Naive B cell (primary cell): Measurements from ENCODE around the gene NSG1. TPM values are rescaled to one million over a fixed set of nuclear protein-coding genes. Genes with fewer than 3 reads are reported as not detected.

Source experiments
- ATAC-seq, 2 donors: fragments of 150-1000 bp; cut with Tn5 transposase; 2 replicates each; pipeline ENCODE4 v1.10.0; 2021; ENCODE audit warnings: low read depth in 2 of 2, mild to moderate bottlenecking in 2 of 2, moderate library complexity in 2 of 2
- DNase-seq: peaks from one replicate; pipeline ENCODE4 v3.0.0; 2022
- H3K27ac Mint-ChIP-seq, 6 donors: one replicate each; pipeline ENCODE4 v1.8.0; 2020 to 2022; ENCODE audit warnings: mild to moderate bottlenecking in 6 of 6, mixed read lengths in 6 of 6, moderate library complexity in 5 of 6, inconsistent platforms in 2 of 6
- H3K27me3 Mint-ChIP-seq, 3 donors: one replicate each; pipeline ENCODE4 v1.8.0; 2021 to 2022; ENCODE audit warnings: mixed read lengths in 3 of 3, mild to moderate bottlenecking in 1 of 3
- H3K36me3 Mint-ChIP-seq, 2 donors: one replicate each; pipeline ENCODE4 v1.8.0; 2020 to 2022; ENCODE audit warnings: mixed read lengths in 2 of 2, inconsistent platforms in 1 of 2, mild to moderate bottlenecking in 1 of 2
- H3K4me1 Mint-ChIP-seq, 3 donors: one replicate each; pipeline ENCODE4 v1.8.0; 2020 to 2022; ENCODE audit warnings: mixed read lengths in 3 of 3, inconsistent platforms in 1 of 3, mild to moderate bottlenecking in 1 of 3, moderate library complexity in 1 of 3
- H3K4me3 Mint-ChIP-seq, 8 donors: one replicate each; pipeline ENCODE4 v1.8.0; 2020 to 2022; ENCODE audit warnings: mild to moderate bottlenecking in 8 of 8, mixed read lengths in 8 of 8, moderate library complexity in 8 of 8, inconsistent platforms in 2 of 8
- H3K9me3 Mint-ChIP-seq, 7 donors: one replicate each; pipeline ENCODE4 v1.8.0; 2020 to 2022; ENCODE audit warnings: mixed read lengths in 7 of 7, mild to moderate bottlenecking in 5 of 7, inconsistent platforms in 2 of 7, moderate library complexity in 1 of 7
- polyA plus RNA-seq, 6 donors: library from polyadenylated mRNA; unstranded; fragments of 300-500 nt; fragmentation: Illumina TruSeq; gene quantifications; one replicate each; pipeline ENCODE4 v1.2.3, GENCODE V29; 2021; ENCODE audit warnings: low read depth in 6 of 6

The NSG1 gene
- polyA plus RNA-seq, 6 donors from 2014 or later = 0.10 to 0.14 TPM; not detected in 4

DNA sequence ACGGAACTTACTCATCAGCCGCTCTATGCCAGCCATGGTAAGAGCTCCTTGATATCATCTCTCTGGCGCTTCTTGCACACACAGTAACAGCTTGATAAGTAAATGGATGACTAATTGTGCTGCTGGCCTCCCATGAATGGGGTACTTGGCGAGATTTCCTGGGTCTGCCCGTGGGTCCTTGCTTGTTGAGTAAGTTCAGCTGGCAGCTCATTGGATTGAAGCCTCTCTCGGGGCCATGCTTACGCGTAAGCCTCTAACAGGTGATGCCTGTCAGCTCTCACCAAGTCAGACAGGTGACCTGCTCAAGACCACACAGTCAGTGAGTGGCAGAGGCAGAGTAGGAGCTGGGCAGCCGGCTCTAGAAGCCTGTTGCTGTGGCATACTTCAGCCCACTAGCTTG is 7.7 kb downstream of the NSG1 start:
- Mint-ChIP-seq H3K36me3 (no peaks in the 10 kb centered on the region), H3K9me3 (peaks cover 0 to 19% (median 2%) of the 10 kb centered on the region in 7 donors), H3K4me3 (no peak overlapping the region), H3K27ac (no peak overlapping the region), H3K27me3 (peaks cover 32 to 73% (median 61%) of the 10 kb centered on the region in 3 donors), H3K4me1 (peaks cover 2 to 9% (median 6%) of the 10 kb centered on the region in 3 donors)
- no peak for ATAC-seq
- DNase-seq = no peak

DNA sequence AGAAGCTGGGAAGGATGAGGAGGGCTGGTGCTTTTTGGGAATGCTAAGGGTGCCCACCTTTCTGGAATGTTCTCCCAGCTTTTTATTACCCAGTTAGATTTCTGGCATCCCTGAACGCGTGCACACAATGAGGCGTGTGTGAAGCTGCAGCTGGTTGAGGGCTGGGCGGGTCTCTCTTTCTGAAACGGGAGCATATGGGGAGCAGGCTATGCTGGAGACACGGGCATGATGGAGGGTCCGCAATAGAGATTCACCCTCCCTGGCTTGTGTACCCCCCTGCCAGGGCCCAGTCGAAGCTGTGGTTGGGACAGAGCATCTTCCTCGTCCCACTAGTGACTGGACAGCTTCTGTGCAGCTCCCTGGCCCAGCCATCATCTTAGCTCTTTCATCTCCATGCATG is 8.5 kb downstream of the NSG1 start:
- Mint-ChIP-seq H3K4me3 (peak overlapping the region in 1 of 8 donors; percentile 16), H3K27ac (peak overlapping the region in 1 of 6 donors; percentile 59), H3K4me1 (peaks cover 2 to 9% (median 6%) of the 10 kb centered on the region in 3 donors), H3K36me3 (no peaks in the 10 kb centered on the region), H3K9me3 (peaks cover 0 to 22% (median 4%) of the 10 kb centered on the region in 7 donors), H3K27me3 (peaks cover 32 to 73% (median 54%) of the 10 kb centered on the region in 3 donors)
- ATAC-seq (no peak), DNase-seq (no peak)

DNA sequence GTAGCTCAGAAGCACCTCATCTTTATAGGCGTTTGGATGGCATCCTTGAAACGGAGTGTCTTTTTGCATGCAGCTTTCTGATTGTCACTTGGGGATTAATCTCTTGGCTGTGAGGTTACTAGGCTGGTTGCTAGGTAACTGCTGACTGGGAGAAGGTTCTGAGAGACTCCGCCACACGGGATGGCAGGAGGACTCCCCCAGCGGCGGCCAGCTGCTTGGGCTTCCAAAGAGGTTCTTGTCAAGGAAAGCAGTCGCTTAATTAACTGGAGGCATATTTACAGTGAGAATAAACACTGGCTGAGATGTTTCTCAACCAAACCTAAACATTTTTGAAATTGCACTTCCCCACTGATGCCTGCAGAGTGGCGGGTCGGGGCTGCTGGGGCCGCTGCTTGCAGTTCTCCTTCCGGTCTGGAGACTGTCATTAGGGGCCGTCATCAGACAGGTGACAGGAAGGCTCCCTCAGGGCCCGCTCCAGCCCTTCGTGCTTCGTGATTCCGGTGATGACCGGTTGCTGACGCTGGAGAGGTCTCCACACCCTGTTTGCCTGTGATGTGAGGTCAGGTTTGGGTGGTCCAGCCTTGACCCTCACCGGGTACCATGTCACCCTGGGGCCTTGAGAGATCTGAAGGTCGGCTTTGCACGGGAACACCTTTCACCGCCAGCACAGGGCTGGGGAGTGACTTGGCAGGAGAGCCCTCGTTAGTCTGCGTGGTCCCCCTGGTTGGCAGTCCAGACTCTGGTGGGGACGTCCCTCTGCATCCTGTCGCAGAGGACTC is 9.1 kb downstream of the NSG1 start:
- Mint-ChIP-seq H3K36me3 (no peaks in the 10 kb centered on the region), H3K4me1 (peaks cover 2 to 9% (median 6%) of the 10 kb centered on the region in 3 donors), H3K27ac (peak overlapping the region in 2 of 6 donors; percentile 59 to 83), H3K27me3 (peaks cover 31 to 67% (median 48%) of the 10 kb centered on the region in 3 donors), H3K4me3 (peak overlapping the region in 4 of 8 donors; percentile 12 to 65 (median 38)), H3K9me3 (peaks cover 0 to 25% (median 4%) of the 10 kb centered on the region in 7 donors)
- peak; percentile 43 to 61 for ATAC-seq
- DNase-seq = peak; percentile 9

DNA sequence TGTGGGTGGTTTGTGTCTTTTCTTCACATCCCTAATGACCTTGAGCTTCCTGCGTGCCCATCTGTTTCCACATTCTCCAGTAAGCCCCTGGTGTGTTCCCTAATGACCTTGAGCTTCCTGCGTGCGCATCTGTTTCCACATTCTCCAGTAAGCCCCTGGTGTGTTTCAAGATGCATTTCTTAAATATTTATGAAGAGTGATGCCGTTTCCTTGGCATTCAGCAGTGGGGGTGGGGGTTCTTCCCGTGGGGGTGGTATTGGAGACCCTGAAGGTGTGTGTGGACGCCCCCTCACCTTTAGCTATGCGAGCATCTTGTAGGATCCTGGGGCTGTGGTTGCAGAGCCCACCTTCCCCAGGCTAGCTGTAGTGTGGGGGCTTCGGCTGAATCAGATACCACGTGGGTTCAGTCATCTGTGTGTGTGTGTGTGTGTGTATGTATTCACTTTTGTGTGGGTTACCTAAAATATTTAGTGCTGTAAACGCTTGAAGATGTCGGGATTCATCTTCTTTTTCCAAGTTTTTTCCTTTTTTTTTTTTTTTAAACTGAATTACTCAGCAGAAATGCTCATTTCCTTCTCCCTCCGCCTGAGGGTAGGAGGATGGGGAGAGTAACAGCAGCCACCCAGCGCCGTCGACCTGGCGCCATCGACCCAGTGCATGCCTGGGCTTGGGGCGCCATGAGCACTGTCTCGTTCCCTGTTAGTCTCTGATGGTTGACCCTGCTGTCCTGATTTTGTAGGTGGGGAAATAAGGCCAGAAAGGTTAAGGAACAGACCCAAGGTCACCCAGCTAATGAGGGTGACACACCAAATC is 9.9 kb downstream of the NSG1 start:
- Mint-ChIP-seq H3K4me1 (peaks cover 2 to 9% (median 6%) of the 10 kb centered on the region in 3 donors), H3K36me3 (no peaks in the 10 kb centered on the region), H3K4me3 (peak overlapping the region in 3 of 8 donors; percentile 12 to 65 (median 48)), H3K27ac (peak overlapping the region in 1 of 6 donors; percentile 52), H3K9me3 (peaks cover 0 to 25% (median 4%) of the 10 kb centered on the region in 7 donors), H3K27me3 (peaks cover 23 to 68% (median 44%) of the 10 kb centered on the region in 3 donors)
- DNase-seq = no peak
- ATAC-seq = no peak

DNA sequence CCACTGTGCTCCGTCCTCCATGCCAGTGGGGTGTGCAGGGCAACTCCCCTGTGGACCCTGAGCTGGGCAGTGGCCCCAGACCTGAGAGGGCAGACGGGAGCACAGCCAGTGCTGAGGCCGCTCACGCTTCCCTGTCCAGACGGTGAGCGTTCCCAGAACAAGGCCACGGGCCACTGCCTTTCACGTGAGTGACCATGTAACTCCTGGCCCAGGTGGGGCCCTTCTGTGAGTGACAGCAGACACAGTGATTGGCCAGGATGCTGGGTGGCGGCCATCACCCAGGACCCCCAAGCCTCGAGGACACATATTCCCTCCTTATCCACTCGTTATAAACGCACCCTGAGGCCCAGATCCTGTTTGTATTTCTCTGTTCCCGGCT is 10.5 kb downstream of the NSG1 start:
- peaks cover 20 to 65% (median 38%) of the 10 kb centered on the region in 3 donors for H3K27me3 Mint-ChIP-seq
- H3K4me3 Mint-ChIP-seq = no peak overlapping the region
- no peak overlapping the region for H3K27ac Mint-ChIP-seq
- DNase-seq = no peak
- H3K36me3 Mint-ChIP-seq = no peaks in the 10 kb centered on the region
- H3K4me1 Mint-ChIP-seq = peaks cover 2 to 9% (median 6%) of the 10 kb centered on the region in 3 donors
- ATAC-seq = no peak
- peaks cover 0 to 25% (median 4%) of the 10 kb centered on the region in 7 donors for H3K9me3 Mint-ChIP-seq

GRCh38 chr4:4398430-4398829 is 11.5 kb downstream of the NSG1 start:
- no peak overlapping the region for H3K4me3 Mint-ChIP-seq
- DNase-seq (no peak), ATAC-seq (no peak)
- H3K9me3 Mint-ChIP-seq = peaks cover 0 to 25% (median 4%) of the 10 kb centered on the region in 7 donors
- peaks cover 2 to 9% (median 6%) of the 10 kb centered on the region in 3 donors for H3K4me1 Mint-ChIP-seq
- H3K27ac Mint-ChIP-seq = no peak overlapping the region
- peaks cover 22 to 68% (median 28%) of the 10 kb centered on the region in 3 donors for H3K27me3 Mint-ChIP-seq
- no peaks in the 10 kb centered on the region for H3K36me3 Mint-ChIP-seq

- peaks cover under 1 to 4% (median 2%) of the 10 kb centered on the region in 3 donors for H3K4me1 Mint-ChIP-seq
- no peak overlapping the region for H3K4me3 Mint-ChIP-seq
- peaks cover 0 to 25% (median 2%) of the 10 kb centered on the region in 7 donors for H3K9me3 Mint-ChIP-seq
- no peaks in the 10 kb centered on the region for H3K36me3 Mint-ChIP-seq
- H3K27ac Mint-ChIP-seq = no peak overlapping the region
- H3K27me3 Mint-ChIP-seq = peaks cover 18 to 71% (median 28%) of the 10 kb centered on the region in 3 donors
- no peak for ATAC-seq
- no peak for DNase-seq
These were observed 14.1 kb downstream of the NSG1 start for GRCh38 chr4:4401036-4401435.

GRCh38 chr4:4402966-4403365 is 16.1 kb downstream of the NSG1 start:
- ATAC-seq (no peak), DNase-seq (no peak)
- no peaks in the 10 kb centered on the region for H3K4me1 Mint-ChIP-seq
- peaks cover 0 to 22% (median 2%) of the 10 kb centered on the region in 7 donors for H3K9me3 Mint-ChIP-seq
- H3K27me3 Mint-ChIP-seq = peaks cover 14 to 70% (median 24%) of the 10 kb centered on the region in 3 donors
- H3K36me3 Mint-ChIP-seq = no peaks in the 10 kb centered on the region
- no peak overlapping the region for H3K27ac Mint-ChIP-seq
- no peak overlapping the region for H3K4me3 Mint-ChIP-seq

DNA sequence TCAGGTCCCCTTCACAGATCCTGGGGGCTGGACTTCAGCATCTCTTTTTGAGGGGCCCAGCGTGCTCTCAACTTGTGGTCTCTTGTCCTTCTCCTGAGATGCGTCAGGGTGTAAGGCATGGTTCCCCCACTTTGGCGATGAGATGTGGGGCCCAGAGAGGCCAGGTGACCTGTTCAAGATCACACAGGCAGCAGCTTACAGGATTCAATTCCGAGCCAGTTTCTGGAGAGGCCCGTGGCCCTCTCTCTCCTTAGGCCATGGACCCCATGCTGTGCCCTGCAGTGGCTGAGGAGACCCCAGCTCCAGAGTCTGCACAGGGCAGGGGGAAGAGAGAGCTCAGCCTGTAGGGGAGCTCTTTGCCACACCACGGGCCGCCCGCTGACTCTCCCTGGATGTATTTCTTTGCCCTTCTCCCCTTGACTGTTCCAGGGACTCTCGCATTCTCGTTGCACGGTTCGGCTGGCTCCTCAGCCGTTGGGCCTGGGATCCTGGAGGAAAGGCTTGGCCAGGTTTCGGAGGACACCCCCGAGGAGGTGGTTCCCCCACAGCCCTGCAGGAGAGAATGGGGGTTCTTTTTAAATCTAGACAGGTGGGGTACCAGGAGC is 18.6 kb downstream of the NSG1 start:
- Mint-ChIP-seq H3K27me3 (peaks cover 5 to 48% (median 22%) of the 10 kb centered on the region in 3 donors), H3K4me1 (no peaks in the 10 kb centered on the region), H3K9me3 (peaks cover 0 to 3% (median 0%) of the 10 kb centered on the region in 7 donors)

DNA sequence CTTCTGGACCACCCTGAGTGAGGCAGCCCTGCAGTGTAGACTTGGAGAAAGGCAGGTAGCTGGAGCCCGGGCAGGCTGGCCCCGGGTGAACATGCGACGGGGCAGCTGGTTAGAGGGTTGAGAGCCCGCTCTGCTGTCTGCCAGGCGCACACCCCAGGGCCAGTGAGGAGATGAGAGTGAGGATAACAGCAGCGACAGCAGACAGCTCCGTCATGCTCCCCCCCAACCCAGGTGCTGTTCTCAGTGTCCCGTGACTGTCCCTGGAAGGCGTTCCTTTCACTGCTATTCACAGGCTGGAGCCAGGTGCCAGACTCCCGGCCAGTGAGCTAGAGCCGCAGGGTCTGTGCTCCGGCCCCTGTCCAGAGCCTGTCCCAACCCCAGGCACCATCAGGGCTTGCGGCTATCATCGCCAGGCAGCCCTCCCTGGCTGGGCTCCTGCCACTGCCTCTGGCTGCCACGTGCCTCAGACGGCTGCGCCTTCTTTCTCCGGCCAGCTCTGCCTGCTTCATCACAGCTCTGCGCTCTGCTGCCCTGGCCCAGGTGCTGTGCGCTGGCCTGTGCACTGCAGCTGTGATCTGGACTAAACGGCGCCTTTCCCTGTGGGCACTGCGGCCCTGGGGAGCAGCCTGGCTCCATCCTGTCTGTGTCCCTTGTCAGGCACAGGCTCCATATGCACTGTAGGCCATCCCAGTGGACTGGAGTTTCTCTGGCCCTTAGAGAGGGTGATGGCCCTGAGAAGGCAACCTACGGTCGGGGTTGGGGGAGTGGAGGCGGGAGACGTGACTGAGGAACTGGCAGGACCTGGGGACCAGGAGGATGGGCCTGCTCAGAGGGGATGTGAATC is 19.8 kb downstream of the NSG1 start:
- Mint-ChIP-seq H3K27ac (no peak overlapping the region), H3K36me3 (no peaks in the 10 kb centered on the region), H3K9me3 (no peaks in the 10 kb centered on the region), H3K4me1 (no peaks in the 10 kb centered on the region), H3K4me3 (no peak overlapping the region), H3K27me3 (peaks cover 5 to 43% (median 22%) of the 10 kb centered on the region in 3 donors)
- DNase-seq = no peak
- no peak for ATAC-seq

More for the DNA sequence above, 18.6 kb downstream of the NSG1 start:
- H3K36me3 Mint-ChIP-seq = no peaks in the 10 kb centered on the region
- H3K4me3 Mint-ChIP-seq = no peak overlapping the region
- ATAC-seq (no peak), DNase-seq (no peak)
- H3K27ac Mint-ChIP-seq = peak overlapping the region in 1 of 6 donors; percentile 65

DNA sequence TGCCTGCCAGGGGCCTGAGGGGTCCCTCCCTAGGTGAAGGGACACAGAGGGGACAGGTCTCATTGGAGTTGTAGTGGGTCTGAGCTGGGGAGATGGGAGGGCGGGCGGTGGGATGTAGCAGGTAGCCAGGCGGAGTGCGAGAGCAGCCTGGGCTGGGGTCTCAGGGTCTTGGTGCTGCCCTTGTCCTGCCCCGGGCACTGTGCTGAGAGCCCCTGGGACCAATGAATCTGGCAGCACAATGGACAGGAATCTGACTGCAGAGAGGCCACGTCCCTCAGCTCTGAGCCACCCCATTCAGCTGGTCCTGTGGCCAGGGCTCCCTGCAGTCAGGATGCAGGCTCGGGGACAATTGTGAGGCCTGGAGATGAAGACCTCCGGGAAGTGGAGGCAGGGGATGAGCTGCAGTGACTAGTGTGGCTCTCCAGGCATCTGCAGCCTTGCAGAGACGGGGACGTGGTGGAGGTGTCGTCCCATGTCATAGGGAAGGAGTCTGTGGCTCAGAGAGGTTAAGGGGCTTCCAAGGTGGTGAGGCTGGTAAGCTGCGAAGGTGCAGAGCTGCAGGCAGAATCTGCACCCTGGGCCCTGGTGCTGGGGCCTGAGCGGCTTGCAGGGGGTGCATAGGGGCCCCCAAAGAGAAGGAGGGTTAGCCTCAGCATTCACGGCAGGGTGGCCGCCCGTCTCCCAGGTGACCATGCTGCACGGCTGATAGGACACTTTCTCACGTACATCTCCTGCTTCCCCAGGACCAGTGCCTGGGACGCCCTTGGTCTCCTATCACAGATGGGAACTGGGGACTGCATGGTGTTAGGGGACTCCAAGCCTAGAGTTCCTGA is 20.6 kb downstream of the NSG1 start:
- no peaks in the 10 kb centered on the region for H3K9me3 Mint-ChIP-seq
- ATAC-seq (no peak), DNase-seq (no peak)
- peaks cover 5 to 40% (median 22%) of the 10 kb centered on the region in 3 donors for H3K27me3 Mint-ChIP-seq
- no peaks in the 10 kb centered on the region for H3K36me3 Mint-ChIP-seq
- H3K4me1 Mint-ChIP-seq = no peaks in the 10 kb centered on the region
- H3K27ac Mint-ChIP-seq = no peak overlapping the region
- H3K4me3 Mint-ChIP-seq = no peak overlapping the region

DNA sequence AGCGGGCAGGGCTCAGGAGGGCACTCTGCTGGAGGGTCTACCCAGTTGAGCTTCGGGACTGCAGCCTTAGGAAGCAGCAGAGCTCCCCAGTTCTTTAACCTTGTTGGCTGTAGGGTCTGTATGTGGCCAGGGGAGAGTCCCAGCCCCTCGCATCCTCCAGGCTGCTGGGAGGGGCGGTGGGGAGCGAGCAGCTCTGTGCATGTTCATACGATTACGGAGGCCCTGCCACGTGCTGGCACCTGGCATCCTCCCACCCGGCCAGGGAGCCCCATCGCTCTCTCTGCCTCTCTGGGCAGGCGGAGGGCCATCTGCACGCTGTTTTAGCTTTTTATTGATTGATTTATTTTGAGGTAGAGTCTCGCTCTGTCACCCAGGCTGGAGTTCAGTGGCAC is 21.2 kb downstream of the NSG1 start:
- no peak for ATAC-seq
- Mint-ChIP-seq H3K36me3 (no peaks in the 10 kb centered on the region), H3K27me3 (peaks cover 5 to 34% (median 22%) of the 10 kb centered on the region in 3 donors), H3K27ac (no peak overlapping the region), H3K4me3 (no peak overlapping the region), H3K4me1 (peaks cover 0 to 3% (median 3%) of the 10 kb centered on the region in 3 donors), H3K9me3 (no peaks in the 10 kb centered on the region)
- no peak for DNase-seq
